Glomerular visceral epithelial cell (primary cell): ENCODE measurements around the gene ATP9A.
"Not testable (repeated sequence)": the region's sequence is repeated elsewhere in the genome, so short reads cannot be mapped to it uniquely, and the experiment has no call there.

Experiments
- DNase-seq: peaks from one replicate; pipeline ENCODE4 v3.0.0-alpha.2; 2016; ENCODE audit errors: extremely low spot score

Gene ATP9A

DNA sequence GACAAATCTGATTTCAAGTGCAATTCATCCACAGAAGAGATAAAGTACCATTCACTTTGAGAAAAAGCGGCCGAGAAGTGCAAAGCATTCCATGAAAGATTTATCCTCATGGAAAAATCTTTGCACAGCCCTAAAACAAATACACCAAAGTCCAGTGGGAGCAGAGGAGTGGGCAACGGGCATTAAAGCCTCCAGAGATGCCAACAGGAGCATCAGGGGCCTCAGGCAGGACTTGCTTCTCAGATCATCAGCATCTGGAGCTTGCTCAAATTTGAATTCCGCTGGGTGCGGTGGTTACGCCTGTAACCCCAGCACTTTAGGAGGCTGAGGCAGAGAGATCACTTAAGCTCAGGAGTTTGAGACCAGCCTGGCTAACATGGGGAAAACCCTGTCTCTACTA lies 115.0 kb downstream of the ATP9A start:
- no peak for DNase-seq

DNA sequence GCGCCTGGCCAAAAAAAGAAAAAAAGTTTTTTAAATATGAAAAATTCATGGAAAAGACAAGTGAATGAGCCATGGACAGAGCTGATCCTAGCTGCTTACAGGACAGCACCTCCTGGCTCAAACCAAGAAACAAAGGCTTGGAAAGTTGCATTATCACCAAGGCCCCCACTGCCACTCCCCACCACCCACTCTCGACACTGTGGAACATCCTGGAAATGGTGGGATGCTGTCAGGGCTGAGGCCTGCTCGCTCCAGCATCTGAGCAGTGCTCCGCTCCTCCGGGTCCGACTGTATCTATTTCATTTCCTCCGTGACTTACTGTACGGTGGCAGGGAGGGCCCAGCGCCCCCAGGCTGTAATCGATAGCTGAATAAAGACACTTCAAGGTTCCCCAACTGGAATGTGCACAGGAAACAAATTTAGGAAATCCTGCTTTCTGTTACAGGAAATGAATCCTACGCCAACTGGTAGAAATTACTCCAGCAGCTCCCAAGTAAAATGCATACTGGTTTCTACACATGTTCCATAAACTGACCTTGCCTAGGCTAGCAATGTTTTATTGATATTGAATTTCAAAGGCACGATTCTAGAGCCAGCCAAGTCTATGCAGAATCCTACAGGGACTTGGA lies 116.2 kb downstream of the ATP9A start:
- DNase-seq = no peak

DNA sequence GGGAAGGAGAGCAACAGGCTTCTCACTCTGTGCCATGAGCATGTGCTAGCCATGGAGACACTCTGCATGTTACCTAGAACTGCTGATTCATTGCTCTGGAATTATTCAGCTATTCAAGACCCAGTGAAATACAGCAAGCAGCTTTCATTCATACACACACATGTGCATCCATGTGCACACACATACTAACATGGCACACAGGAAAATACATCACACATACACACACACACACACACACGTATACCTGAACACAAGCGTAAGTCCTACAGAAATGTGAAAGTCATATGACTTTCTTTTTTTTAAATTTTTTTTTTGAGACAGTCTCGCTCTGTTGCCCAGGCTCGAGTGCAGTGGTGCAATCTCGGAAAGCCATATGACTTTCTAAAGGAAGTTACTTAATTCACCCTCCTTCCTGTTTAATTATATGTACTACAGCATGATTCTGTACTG lies 117.5 kb downstream of the ATP9A start:
- peak; percentile 75 for DNase-seq

GRCh38 chr20:51648571-51648947 lies 119.6 kb downstream of the ATP9A start:
- no peak for DNase-seq

GRCh38 chr20:51647674-51648570 lies 120.3 kb downstream of the ATP9A start:
- no peak for DNase-seq

DNA sequence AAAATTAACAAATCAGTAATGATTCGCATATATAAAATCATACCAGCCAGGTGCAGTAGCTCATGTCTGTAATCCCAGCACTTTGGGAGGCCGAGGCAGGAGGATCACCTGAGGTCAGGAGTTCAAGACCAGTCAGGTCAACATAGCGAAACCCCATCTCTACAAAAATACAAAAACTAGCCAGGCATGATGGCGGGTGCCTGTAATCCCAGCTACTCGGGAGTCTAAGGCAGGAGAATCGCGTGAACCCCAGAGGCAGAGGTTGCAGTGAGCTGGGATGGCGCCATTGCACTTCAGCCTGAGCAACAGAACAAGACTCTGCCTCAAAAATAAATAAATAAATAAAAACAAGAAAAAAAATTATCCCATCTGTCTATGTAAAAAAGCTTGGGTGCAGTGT lies 124.4 kb downstream of the ATP9A start:
- not testable (repeated sequence) for DNase-seq

- DNase-seq = no peak
Measured at GRCh38 chr20:51643390-51643789, 124.8 kb downstream of the ATP9A start.

DNA sequence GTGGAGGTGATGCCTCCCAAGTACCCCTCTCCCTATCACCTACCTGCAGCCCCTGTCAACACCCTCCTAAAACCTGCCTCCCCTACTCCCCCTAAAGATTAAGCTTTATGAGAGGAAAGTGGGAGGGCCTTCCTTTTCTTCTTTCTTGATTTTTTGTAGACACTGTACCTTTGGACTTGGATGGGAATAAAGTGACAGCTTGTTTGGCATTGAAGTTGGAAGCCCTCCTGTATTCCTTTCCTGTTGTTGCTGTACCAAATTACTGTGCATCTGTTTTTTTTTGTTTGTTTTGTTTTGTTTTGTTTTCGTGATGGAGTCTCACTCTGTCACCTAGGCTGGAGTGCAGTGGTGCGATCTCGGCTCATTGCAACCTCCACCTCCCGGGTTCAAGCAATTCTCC lies 126.3 kb downstream of the ATP9A start:
- no peak for DNase-seq

DNA sequence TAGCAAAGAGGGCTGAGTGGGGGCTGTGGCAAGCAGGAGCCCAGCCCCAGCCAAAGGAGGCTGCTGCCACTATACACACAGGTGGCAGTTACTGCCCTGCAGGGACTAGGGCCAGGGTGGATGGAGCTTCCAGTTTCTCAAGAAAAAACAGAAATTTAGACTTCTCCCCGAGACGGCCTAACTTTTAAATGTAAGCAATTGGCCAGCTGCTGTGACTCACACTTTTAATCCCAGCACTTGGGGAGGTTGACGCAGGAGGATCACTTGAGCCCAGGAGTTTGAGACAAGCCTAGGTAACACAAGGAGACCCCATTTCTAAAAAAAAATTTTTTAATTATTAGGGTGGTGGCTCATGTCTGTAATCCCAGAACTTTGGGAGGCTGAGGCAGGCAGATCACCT lies 127.4 kb downstream of the ATP9A start:
- DNase-seq = no peak

- DNase-seq = peak; percentile 70
Measured at GRCh38 chr20:51639206-51639832, 128.9 kb downstream of the ATP9A start.

DNA sequence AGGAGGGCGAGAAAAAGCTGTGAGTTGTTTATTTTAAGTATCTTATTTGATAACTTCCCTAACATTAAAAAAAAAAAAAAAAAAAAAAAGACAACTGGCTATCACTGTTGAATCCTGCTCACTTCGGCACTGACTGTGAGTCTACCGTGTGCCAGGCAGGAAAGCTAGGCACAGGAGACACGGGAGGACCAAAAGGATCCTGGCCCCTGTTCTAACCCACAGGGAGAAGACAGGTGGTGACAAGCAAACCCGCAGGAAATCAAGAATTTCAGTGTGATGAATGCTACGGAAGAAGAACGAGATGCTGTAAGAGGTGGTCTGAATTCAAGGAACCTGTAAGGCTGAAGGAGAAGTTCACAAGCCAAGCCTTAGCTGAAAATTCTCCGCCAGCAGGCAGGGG lies 130.9 kb downstream of the ATP9A start:
- DNase-seq = no peak

DNA sequence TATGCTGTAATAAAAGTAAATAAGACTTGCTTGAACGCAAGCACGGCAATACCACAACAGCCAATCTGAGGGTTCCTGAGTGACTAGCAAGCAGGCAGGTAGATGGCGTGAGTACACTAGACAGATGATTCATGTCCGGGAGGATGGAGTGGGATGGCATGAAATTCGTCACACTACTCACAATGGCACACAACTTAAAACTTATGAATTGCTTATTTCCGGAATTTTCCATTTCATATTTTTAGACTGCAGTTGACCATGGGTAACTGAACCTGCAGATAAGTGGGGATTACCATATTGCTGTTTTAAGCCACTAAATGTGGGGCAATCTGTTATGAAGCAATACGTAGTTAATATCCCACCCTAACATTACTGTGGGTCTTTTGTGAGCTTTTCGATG lies 132.1 kb downstream of the ATP9A start:
- no peak for DNase-seq

DNA sequence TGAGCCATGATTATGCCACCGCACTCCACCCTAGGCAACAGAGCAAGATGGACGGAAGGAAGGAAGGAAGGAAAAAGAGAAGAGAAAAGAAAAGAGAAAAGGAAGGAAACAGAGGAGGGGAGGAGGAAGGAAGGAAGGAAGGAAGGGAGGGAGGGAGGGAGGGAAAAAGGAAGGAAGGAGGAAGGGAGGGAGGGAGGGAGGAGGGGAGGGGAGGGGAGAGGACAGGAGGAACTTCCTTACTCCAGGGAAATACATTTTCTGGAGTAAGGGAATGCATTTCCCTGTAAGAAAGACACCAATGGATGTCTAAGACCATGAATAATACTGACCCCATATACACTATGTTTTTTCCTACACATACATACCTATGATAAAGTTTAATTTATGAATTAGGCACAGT lies 132.5 kb downstream of the ATP9A start:
- no peak for DNase-seq

DNA sequence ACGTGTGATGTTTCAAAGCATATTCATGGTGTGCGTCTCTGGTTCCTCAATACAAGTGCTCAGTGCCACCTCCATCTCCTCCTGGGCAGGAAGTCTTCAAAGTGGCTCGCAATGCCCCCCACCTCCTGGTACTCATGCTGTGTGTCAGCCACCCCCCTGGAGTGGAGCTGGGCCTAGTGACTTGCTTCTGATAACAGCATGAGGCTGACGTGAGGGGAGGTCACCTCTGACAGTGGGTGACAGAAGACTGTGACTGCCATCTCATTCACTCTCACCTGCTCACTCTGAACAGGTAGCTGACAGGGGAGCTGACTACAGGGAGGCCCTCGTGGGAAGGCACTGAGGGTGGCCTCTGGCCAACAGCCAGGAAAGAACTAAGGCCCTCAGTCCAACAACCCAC lies 133.3 kb downstream of the ATP9A start:
- no peak for DNase-seq

GRCh38 chr20:51634257-51634656 lies 133.9 kb downstream of the ATP9A start:
- no peak for DNase-seq

DNA sequence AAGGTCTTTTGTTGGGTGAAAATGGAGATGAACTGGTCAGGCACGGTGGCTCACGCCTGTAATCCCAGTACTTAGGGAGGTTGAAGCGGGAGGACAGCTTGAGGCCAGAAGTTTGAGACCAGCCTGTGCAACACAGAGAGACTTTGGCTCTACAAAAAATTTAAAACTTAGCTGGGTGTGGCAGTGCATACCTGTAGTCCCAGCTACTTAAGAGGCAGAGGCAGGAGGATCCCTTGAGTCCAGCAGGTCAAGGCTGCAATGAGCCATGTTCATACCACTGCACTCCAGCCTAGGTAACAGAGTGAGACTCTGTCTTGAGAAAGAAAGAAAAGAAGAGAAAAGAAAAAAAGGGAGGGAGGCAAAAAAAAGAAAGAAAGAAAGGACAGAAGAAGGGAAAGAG lies 134.8 kb downstream of the ATP9A start:
- DNase-seq = no peak

DNA sequence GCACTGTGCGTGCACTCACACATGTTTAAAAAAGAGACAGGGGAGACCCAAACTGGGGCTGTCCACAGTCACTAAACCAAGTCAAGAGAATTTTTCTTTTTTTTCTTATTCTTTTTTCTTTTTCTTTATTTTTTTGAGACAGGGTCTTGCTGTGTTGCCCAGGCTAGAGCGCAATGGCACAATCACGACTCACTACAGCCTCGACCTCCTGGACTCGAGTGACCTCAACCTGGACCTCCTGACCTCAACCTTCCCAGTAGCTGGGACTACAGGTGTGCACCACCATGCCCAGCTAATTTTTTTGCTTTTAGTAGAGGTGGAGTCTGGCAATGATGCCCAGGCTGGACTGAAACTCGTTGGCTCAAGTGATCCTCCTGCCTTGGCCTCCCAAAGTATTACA lies 136.2 kb downstream of the ATP9A start:
- DNase-seq = no peak

DNA sequence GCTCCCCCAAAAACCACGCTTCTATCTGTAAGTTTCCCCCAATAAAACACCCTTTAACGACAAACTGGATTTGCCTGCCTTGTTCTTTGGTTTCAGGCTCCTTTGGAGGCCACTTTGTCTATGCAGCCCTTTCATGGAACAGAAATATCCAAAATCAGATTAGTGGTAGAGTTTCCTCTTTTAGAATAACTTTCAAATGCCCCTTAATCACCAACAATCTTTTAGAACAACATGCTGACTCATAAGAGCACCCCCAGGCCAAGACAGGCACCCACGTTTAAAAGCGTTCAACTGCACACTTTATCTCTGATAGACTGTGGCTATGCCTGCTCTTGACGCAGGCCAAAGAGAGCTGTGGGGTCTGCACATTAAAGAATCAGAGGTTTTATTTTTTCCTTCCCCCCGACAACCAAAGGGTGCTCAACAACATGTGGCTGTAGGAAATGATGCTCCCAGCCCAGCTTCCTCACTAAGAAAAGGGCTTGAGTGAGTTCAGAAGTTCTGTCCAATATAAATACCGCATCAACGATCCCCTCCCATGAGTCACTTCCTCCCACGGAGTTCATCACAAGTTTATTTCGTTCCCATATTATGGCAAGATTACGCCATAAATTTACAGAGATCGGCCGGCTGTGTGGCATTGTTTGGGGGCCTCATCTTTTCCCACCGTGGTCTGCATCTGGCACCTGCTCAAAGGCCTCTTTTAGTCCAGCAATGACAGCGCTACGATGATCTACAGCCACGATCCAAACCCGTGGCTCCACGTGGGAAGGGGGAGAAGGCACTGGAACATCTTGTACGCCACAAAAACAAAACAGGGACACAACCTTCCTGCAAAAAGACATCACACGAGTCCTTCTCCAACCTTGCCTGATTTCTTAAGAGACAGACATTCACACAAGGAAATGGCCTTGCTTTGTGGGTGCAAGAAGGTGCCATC lies 136.9 kb downstream of the ATP9A start:
- DNase-seq = peak; percentile 97

DNA sequence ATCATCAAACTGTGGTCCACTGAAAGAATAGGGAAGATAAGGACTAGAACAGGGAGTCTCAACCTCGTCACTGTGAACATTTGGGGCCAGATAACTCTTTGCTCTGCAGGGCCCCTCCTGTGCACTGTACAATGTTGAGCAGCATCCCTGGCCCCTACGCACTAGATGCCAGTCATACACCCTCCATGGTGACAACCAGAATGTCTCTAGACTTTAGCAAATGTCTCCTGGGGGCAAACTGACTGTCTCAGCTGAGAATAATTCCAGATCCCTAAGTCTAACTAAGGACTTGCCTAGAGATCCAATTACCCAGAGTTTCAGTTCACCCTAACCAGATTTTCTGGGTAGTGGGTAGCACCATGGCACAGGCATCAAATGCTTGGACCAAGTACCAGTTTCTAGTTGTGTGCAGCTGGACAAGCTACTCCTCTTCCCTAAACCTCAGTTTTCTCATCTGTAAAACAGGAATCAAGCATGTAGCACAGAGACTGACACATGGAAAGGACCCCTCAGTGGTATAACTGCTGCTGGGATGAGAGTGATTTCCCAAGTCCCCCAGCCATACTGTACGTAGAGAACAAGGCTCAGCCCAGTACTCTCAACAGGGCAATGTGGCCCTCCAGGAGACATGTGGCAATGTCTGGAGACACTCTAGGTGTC lies 138.7 kb downstream of the ATP9A start:
- DNase-seq = no peak

GRCh38 chr20:51628533-51629398 lies 139.4 kb downstream of the ATP9A start:
- peak; percentile 35 for DNase-seq
